GM18511 (cell line): ENCODE data around the gene AGAP1.

Experiments
- ATAC-seq: cut with Tn5 transposase; IDR thresholded peaks from one replicate; pipeline ENCODE4 v1.9.1; 2021; ENCODE audit warnings: mild to moderate bottlenecking, moderate library complexity; ENCODE audit not compliant: unreplicated experiment

Gene AGAP1

GRCh38 chr2:235493775-235494715 lies at the start of gene AGAP1:
TSS of gene AGAP1 (plus strand) at chr2:235494043.
- ATAC-seq = no peak

- no peak for ATAC-seq
Measured at GRCh38 chr2:235444101-235444597, 49.7 kb upstream of the AGAP1 start.

- no peak for ATAC-seq
Measured at GRCh38 chr2:235445116-235445515, 48.7 kb upstream of the AGAP1 start.

GRCh38 chr2:235446082-235446481 lies 47.8 kb upstream of the AGAP1 start:
- no peak for ATAC-seq

- no peak for ATAC-seq
Measured at GRCh38 chr2:235447210-235447609, 46.6 kb upstream of the AGAP1 start.

GRCh38 chr2:235449568-235449967 lies 44.3 kb upstream of the AGAP1 start:
- no peak for ATAC-seq

GRCh38 chr2:235453605-235454151 lies 40.2 kb upstream of the AGAP1 start:
- ATAC-seq = no peak

GRCh38 chr2:235458839-235459273 lies 35.0 kb upstream of the AGAP1 start:
- ATAC-seq = no peak

GRCh38 chr2:235460548-235461047 lies 33.2 kb upstream of the AGAP1 start:
- no peak for ATAC-seq

- no peak for ATAC-seq
Measured at GRCh38 chr2:235461763-235462414, 32.0 kb upstream of the AGAP1 start.

GRCh38 chr2:235462415-235462790 lies 31.4 kb upstream of the AGAP1 start:
- ATAC-seq = no peak

GRCh38 chr2:235463893-235464292 lies 29.9 kb upstream of the AGAP1 start:
- no peak for ATAC-seq

GRCh38 chr2:235467588-235467987 lies 26.3 kb upstream of the AGAP1 start:
- no peak for ATAC-seq

GRCh38 chr2:235468978-235469655 lies 24.7 kb upstream of the AGAP1 start:
- no peak for ATAC-seq

- ATAC-seq = no peak
Measured at GRCh38 chr2:235471186-235471747, 22.6 kb upstream of the AGAP1 start.

GRCh38 chr2:235472443-235472842 lies 21.4 kb upstream of the AGAP1 start:
- ATAC-seq = no peak

- ATAC-seq = no peak
Measured at GRCh38 chr2:235478609-235479008, 15.2 kb upstream of the AGAP1 start.

GRCh38 chr2:235479604-235480003 lies 14.2 kb upstream of the AGAP1 start:
- ATAC-seq = no peak

- ATAC-seq = peak; percentile 66
Measured at GRCh38 chr2:235480614-235481013, 13.2 kb upstream of the AGAP1 start.

- no peak for ATAC-seq
Measured at GRCh38 chr2:235483313-235483712, 10.5 kb upstream of the AGAP1 start.

- ATAC-seq = no peak
Measured at GRCh38 chr2:235485362-235485761, 8.5 kb upstream of the AGAP1 start.
